GM18517 (cell line): ENCODE data around the gene CALHM2.
"Not testable (repeated sequence)": the region's sequence is repeated elsewhere in the genome, so short reads cannot be mapped to it uniquely, and the experiment has no call there.

Source experiments
- ATAC-seq: cut with Tn5 transposase; IDR thresholded peaks from one replicate; pipeline ENCODE4 v1.9.1; 2021; ENCODE audit warnings: mild to moderate bottlenecking, moderate library complexity; ENCODE audit not compliant: unreplicated experiment

Gene CALHM2, protein sequence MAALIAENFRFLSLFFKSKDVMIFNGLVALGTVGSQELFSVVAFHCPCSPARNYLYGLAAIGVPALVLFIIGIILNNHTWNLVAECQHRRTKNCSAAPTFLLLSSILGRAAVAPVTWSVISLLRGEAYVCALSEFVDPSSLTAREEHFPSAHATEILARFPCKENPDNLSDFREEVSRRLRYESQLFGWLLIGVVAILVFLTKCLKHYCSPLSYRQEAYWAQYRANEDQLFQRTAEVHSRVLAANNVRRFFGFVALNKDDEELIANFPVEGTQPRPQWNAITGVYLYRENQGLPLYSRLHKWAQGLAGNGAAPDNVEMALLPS

DNA sequence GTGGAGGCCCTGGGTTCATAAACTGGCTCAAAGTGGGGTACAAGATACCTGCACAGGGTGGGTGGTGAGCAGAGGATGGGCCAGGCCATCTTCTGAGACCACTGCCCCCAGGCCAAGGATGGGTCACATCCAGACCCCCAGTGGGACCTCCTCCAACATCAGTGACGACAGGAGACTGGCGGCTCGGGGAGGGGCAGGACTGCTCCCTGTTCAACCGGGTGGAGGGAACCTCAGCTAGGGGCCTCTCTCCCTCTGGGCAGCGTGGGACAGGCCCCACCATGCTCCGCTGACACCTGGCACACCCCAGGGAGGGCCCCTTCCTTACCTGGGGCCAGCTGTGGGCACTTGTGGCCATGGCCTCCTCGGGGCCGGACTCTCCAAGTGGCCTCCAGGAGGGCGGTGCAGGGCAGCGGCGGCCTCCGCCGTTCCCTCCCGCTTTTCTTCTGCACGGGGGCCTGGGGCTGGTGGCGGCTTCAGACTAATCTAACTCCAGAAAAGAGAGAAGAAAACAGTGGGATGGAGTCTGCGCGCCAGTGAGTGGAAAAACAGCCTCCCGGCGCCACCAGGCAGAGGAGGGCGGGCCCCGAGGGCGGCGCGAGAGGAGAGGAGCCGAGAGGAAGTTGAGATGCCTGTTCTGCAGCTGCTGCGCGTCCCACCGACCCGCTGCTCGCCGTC is at the start of gene CALHM2:
Gene CALHM2 (minus strand): TSS at position 540 of the 675 bp plus-strand sequence. CDS start 2,429 bp downstream, outside the sequence.
- peak; percentile 76 for ATAC-seq

GRCh38 chr10:103501186-103501585 is 49.0 kb upstream of the CALHM2 start:
- ATAC-seq: no peak

GRCh38 chr10:103500481-103500880 is 48.3 kb upstream of the CALHM2 start:
- no peak for ATAC-seq

DNA sequence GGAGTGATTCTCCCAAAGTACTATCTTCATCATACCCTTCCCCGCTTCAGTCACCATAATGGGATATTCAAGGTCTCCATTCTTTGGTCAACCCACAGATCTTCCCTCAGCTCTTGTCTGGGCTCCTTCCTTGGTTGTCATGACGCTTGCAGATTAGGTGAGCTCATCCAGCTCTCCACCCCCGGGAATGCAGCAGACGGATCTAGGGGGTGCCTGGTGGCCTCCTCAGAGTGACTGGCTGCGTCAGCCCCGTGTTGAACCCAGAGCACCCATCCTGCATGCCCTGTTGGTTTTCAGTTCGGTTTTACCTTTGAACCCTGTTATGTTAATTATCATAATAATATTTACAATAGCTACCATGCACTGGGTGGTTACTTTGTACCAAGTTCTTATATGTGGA is 47.7 kb upstream of the CALHM2 start:
- ATAC-seq: no peak

DNA sequence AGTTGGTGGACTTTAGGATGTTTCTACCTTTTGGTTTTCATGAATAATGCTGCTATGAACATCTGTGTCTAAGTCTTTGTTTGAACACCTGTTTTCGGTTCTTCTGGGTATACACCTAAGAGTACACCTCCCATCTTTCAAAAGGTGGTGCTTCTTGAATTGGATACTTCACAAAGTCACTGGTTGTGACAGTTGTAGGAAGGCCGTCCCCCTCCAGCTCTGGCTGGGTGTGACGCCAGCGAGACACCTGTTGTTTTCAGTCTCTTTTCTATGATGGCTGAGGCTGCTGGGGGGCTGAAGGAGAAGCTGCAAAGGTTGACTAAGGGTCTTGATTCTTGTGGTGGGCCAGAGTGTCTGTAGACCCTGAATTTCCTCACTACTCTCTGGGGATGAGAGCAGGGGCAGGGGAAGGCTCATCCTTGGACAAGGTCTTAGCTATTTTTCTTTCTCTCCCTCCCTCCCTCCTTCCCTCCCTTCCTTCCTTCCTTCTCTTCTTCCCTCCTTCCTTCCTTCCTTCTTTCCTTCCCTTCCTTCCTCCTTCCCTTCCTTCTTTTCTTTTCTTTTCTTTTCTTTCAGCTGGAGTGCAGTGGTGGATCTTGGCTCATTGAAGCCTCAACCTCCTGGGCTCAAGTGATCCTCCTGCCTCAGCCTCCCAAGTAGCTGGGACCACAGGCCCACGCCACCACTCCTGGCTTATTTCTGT is 46.9 kb upstream of the CALHM2 start:
- ATAC-seq: no peak

GRCh38 chr10:103497161-103497915 is 45.2 kb upstream of the CALHM2 start:
- ATAC-seq: no peak

- ATAC-seq: no peak
Measured at GRCh38 chr10:103495321-103495720, 43.2 kb upstream of the CALHM2 start.

- no peak for ATAC-seq
Measured at GRCh38 chr10:103493916-103494877, 42.0 kb upstream of the CALHM2 start.

GRCh38 chr10:103493362-103493915 is 41.3 kb upstream of the CALHM2 start, which contains the start of gene NEURL1:
TSS of gene NEURL1 (plus strand) at chr10:103493705. CDS start at chr10:103494388, 683 bp downstream.
- ATAC-seq: no peak

GRCh38 chr10:103492655-103493261 is 40.6 kb upstream of the CALHM2 start:
- no peak for ATAC-seq

DNA sequence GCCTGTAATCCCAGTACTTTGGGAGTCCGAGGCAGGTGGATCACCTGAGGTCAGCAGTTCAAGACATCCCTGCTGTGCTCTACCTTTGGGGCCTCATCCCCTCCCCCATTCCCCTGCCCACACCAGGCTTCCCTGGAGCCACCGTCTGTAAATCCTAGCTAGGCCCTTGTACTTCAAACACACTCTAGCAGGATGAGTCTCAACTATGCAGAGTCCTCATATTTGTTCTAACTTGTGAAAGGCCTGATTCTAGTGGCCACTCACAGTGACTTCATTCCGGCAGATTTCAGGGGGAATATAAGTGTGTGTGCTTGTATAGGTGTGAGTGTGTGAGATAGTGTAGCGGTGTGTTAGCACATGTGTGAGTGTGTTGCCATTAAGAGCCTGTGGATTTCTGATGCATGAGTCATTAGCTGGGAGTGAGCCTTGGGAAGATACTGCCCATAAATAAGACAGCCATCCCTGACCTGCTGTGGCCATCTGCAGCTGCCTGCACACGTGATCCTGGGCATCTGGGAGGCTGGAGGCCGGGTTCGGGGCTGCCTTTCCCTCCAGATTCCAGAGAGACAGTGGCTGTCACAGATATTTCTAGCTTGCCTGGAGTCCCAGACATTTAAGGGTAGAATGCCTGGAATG is 39.7 kb upstream of the CALHM2 start:
- no peak for ATAC-seq

GRCh38 chr10:103490986-103491314 is 38.8 kb upstream of the CALHM2 start:
- ATAC-seq: peak; percentile 27

DNA sequence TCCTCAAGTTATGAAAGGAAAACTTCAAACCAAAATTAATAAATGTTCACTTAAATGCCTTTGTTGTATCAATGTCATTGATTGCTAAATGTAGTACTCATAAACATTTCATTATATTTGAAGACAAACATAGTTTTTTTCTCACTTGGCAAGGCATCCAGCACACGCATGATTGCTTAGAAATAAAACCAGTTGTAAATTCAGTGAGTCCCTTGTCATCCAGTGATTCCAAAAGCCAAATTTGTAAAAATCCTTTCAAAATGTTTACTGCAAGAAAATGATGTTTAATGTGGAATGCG is 35.2 kb upstream of the CALHM2 start:
- no peak for ATAC-seq

DNA sequence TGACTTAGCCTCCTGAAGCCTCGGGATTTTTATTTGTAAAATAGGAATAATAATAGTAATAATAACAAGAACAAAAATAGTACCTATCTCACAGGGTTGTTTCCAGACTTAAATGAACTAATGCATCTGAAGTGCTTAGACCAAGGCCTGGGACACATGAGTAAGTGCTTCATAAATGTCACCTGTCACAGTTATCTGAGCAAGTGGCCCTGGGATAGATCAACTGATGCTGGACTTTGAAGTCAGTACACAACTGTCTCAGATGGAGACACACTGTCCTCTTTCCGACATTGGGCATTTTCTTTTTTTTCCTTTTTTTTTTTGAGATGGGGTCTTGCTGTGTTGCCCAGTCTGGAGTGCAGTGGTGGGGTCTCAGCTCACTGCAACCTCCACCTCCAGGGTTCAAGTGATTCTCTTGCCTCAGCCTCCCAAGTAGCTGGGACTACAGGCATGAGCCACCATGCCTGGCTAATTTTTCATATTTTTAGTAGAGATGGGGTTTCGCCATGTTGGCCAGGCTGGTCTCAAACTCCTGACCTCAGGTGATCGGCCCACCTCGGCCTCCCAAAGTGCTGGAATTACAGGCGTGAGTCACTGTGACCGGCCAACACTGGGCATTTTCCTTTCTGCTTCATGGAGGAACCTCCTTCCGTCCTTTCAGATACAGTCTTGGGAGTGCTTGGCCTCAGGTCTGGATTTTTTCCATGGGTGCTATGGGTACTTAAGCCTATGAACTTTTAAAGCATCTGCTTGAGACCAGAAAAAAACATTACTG is 34.7 kb upstream of the CALHM2 start:
- not testable (repeated sequence) for ATAC-seq

GRCh38 chr10:103481974-103482531 is 29.9 kb upstream of the CALHM2 start:
- ATAC-seq: peak; percentile 70

DNA sequence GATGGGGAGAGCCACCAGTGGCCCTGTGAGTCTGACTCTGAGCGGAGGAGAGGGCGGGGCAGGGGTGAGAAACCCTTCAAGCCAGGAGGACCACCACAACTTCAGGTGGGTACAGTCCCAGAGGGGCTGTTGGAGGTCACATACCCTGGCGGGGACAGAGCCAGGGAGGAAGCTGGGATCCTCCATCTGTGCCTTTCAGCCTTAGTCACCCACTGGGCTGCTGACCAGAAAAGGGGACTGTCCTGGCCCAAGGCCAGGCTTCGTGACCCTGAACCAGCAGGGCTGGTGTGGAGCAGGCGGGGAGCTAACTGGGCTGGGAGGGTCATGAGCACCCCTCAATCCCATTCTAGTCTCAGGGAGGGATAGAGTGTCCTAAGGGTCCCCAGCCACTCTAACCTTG is 28.4 kb upstream of the CALHM2 start:
- ATAC-seq: no peak

DNA sequence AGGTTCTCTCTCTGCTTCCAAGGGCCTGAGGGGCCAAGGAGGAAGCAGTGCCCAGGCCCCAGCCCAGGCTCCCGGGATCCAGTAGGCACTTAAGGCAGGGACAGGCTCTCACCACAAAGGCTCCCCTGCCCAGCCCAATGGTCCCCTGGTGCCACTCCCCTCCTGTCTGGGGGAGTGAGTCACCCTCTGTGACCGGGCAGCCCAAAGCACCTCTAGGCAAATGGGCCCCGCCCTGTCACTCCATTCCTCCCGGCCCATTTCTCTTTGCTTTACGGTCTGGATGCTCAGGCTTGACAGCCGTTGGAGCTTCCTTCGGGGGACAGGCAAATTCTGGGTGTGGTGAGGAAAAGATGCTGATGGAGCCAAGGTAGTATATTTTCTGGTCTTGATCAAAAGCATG is 27.0 kb upstream of the CALHM2 start, which contains the start of gene CALHM3:
Gene CALHM3 (minus strand): TSS at position 106 of the 400 bp plus-strand sequence. CDS start 208 bp downstream, outside the sequence.
- ATAC-seq: no peak

GRCh38 chr10:103478671-103479070 is 26.5 kb upstream of the CALHM2 start:
- no peak for ATAC-seq
